K562 (cell line): ENCODE measurements around the gene TMOD3. TPM values are rescaled to one million over a fixed set of nuclear protein-coding genes. Genes with fewer than 3 reads are reported as not detected.

Source experiments
- ARID1B ChIP-seq: fragments of 450-650 bp; IDR thresholded peaks from 2 replicates; pipeline ENCODE4 v1.6.1; 2016; ENCODE audit warnings: antibody characterized with exemption, mild to moderate bottlenecking, inconsistent platforms
- ARNT ChIP-seq, 2 experiments: fragments of 450-650 bp; IDR thresholded peaks; 2 replicates each; pipeline ENCODE4 v1.6.1; 2016; ENCODE audit warnings: mild to moderate bottlenecking in 1 of 2
- CEBPG ChIP-seq, 3 experiments: fragments of 200-800 bp in 1 of 3; sonication (Bioruptor generic) in 1 of 3; sonication (generic) in 1 of 3; formaldehyde crosslinking in 1 of 3; IDR thresholded peaks in 2 of 3; conservative IDR thresholded peaks in 1 of 3; 2 replicates each; pipeline versions ENCODE4 v1.6.1 to v1.8.0; 2016 to 2022; ENCODE audit warnings: missing compliant biosample characterization in 2 of 3, missing genetic modification characterization in 2 of 3, mild to moderate bottlenecking in 1 of 3, missing genetic modification reagents in 1 of 3
- CREB3L1 ChIP-seq: fragments of 450-650 bp; IDR thresholded peaks from 2 replicates; pipeline ENCODE4 v1.6.1; 2014; ENCODE audit warnings: low read depth, mild to moderate bottlenecking, moderate library complexity, borderline replicate concordance
- DPF2 ChIP-seq: fragments of 450-650 bp; IDR thresholded peaks from 2 replicates; pipeline ENCODE4 v1.6.1; 2016
- FOSL1 ChIP-seq: fragments of 200-800 bp; sonication (Bioruptor generic); conservative IDR thresholded peaks from 2 replicates; pipeline ENCODE4 v1.6.1; 2016; ENCODE audit warnings: missing genetic modification characterization, missing compliant biosample characterization
- FOXM1 ChIP-seq, 2 experiments: fragments of 450-650 bp in 1 of 2; sonication (generic) in 1 of 2; formaldehyde crosslinking in 1 of 2; IDR thresholded peaks; 2 replicates each; pipeline versions ENCODE4 v1.6.1 to v1.9.0; 2017 to 2022; ENCODE audit warnings: low read depth in 2 of 2, mild to moderate bottlenecking in 2 of 2, missing genetic modification reagents in 1 of 2, moderate library complexity in 1 of 2
- HMG20A ChIP-seq: fragments of 450-650 bp; formaldehyde crosslinking; conservative IDR thresholded peaks from 2 replicates; pipeline ENCODE4 v1.4.0; 2020; ENCODE audit warnings: mild to moderate bottlenecking, mixed read lengths
- LEF1 ChIP-seq: fragments of 450-650 bp; IDR thresholded peaks from 2 replicates; pipeline ENCODE4 v1.6.1; 2016; ENCODE audit warnings: mild to moderate bottlenecking
- MEIS2 ChIP-seq: fragments of 450-650 bp; IDR thresholded peaks from 2 replicates; pipeline ENCODE4 v1.6.1; 2014; ENCODE audit warnings: mild to moderate bottlenecking; ENCODE audit not compliant: partially characterized antibody
- PHB ChIP-seq: fragments of 250-450 bp; sonication (Bioruptor Pico); IDR thresholded peaks from 2 replicates; pipeline ENCODE4 v1.5.0; 2021
- RCOR1 ChIP-seq, 2 experiments: IDR thresholded peaks; 2 replicates each; pipeline ENCODE4 v1.6.1; 2012; ENCODE audit warnings: low read depth in 2 of 2, low read length in 2 of 2, borderline replicate concordance in 1 of 2, improper control_type of control experiment in 1 of 2
- TBL1XR1 ChIP-seq, 2 experiments: IDR thresholded peaks; 2 replicates each; pipeline ENCODE4 v1.6.1; 2012; ENCODE audit warnings: improper control_type of control experiment in 2 of 2, low read length in 2 of 2, mild to moderate bottlenecking in 1 of 2
- ZNF316 ChIP-seq: fragments of 450-650 bp; IDR thresholded peaks from 2 replicates; pipeline ENCODE4 v1.6.1; 2016
- ZNF318 ChIP-seq, 2 experiments: fragments of 450-650 bp; IDR thresholded peaks; 2 replicates each; pipeline ENCODE4 v1.6.1; 2016; ENCODE audit warnings: mild to moderate bottlenecking in 2 of 2, borderline replicate concordance in 1 of 2, low read depth in 1 of 2, moderate library complexity in 1 of 2
- polyA plus RNA-seq, 8 experiments: library from polyadenylated mRNA; depleted of rRNA in 4 of 8; stranded (reverse) in 5 of 8; unstranded in 3 of 8; fragments of >200 nt; fragmentation: Nextera tagmentation in 2 of 8; fragmentation: Illumina TruSeq in 1 of 8; extraction: Ambion mirVana in 2 of 8; extraction: Trizol in 1 of 8; gene quantifications; 2 replicates each; pipeline versions ENCODE4 v1.2.1 to v1.2.3, GENCODE V29; 2011 to 2014; ENCODE audit warnings: inconsistent platforms in 1 of 8, missing spikeins in 1 of 8
- total RNA-seq, 7 experiments: library from RNA; depleted of rRNA in 6 of 7; stranded (reverse); fragments of >200 nt in 6 of 7; fragmentation: Illumina TruSeq in 2 of 7; extraction: Trizol in 2 of 7; gene quantifications; 2 replicates each; pipeline versions ENCODE4 v1.2.1 to v1.2.3, GENCODE V29; 2011 to 2021; ENCODE audit warnings: low replicate concordance in 1 of 7

Gene TMOD3
- total and polyA plus RNA-seq, 9 of the 15 experiments (the other 6 are each of a cell fraction or from before 2014, with no cell fraction given), result 6.8 to 45.0 (median 30.9) TPM

GRCh38 chr15:51878446-51879386 is 49.3 kb downstream of the TMOD3 start (continued):
- TF ChIP-seq FOXM1 (IDR thresholded peaks at IDR 0.05; ENCODE audit: low read depth), result peak; percentile 71
- TF ChIP-seq FOXM1 (CRISPR knock-in tag; IDR thresholded peaks at IDR 0.05; ENCODE audit: low read depth), result no peak
- TF ChIP-seq TBL1XR1 (IDR thresholded peaks at IDR 0.05; ENCODE audit: low read length in 2 of 2), result peak in 1 of 2 experiments; percentile 39; a peak in 1 of 4 replicates
- TF ChIP-seq HMG20A (CRISPR knock-in tag), result no peak
- no peak for TF ChIP-seq CEBPG (CRISPR knock-in tag; IDR thresholded peaks at IDR 0.05)
- 0 out of 4 replicates have a peak, but pooled peaks of 1 of the 2 experiments have one; percentile 40 for TF ChIP-seq CEBPG (tag; conservative IDR thresholded peaks at IDR 0.05 in 1 of 2, IDR thresholded peaks at IDR 0.05 in 1 of 2)
- peak; percentile 93 for TF ChIP-seq ARID1B
- TF ChIP-seq MEIS2, result peak; percentile 4
- TF ChIP-seq ZNF316, result peak; percentile 61
- no peak for TF ChIP-seq PHB (CRISPR knock-in tag)
- 0 out of 4 replicates have a peak, but pooled peaks of 1 of the 2 experiments have one; percentile 20 for TF ChIP-seq ZNF318 (IDR thresholded peaks at IDR 0.05; ENCODE audit: borderline replicate concordance in 1 of 2, low read depth in 1 of 2)
- 0 out of 4 replicates have a peak, but pooled peaks of 1 of the 2 experiments have one; percentile 39 for TF ChIP-seq ARNT (IDR thresholded peaks at IDR 0.05)
- TF ChIP-seq RCOR1 (IDR thresholded peaks at IDR 0.05; ENCODE audit: borderline replicate concordance in 1 of 2, low read depth in 2 of 2, low read length in 2 of 2), result no peak; a peak in 1 of 4 replicates
- no peak for TF ChIP-seq CREB3L1
- 0 out of 2 replicates have a peak, but pooled peaks have one; percentile 47 for TF ChIP-seq LEF1
- TF ChIP-seq DPF2, result peak; percentile 93
- TF ChIP-seq FOSL1 (tag), result peak; percentile 52
